ENCODE results near the gene CDC42EP5. TPM values are rescaled to one million over a fixed set of nuclear protein-coding genes. Genes with fewer than 3 reads are reported as not detected.

CDC42EP5 gene
- polyA plus RNA-seq, 1 of the 3 experiments (the other 2 are of a cell fraction): 13.5 TPM

DNA sequence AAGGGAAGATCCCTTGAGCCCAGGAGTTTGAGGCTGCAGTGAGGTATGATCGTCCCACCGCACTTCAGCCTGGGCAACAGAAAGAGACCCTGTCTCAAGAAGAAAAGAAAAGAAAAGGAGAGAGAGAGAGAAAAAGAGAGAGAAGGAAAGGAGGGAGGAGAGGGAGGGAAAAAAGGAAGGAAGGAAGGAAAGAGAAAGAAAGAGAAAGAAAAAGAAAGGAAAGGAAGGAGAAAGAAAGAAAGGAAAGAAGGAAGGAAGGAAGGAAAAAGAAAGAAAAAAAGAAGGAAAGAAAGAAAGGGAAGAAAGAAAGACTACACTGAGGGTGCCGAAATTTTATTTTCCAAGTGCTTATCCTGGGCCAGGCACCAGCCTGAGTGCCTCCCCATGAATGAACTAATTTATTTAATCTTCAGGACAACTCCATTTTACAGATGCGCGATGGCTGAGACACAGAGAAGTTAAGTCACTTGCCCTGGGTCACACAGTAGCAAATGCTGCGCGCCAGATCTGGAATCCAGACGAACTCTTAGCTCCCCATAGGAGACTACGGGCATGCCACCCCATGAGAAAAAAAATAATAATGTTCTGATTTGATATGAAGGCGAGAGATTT is 2.7 kb downstream of the CDC42EP5 start:
- no peak for TF ChIP-seq SMC3 (IDR thresholded peaks at IDR 0.05; ENCODE audit: low read depth, low read length)
- no peak for TF ChIP-seq GATA2 (CRISPR knock-in tag; IDR thresholded peaks at IDR 0.05)
- TF ChIP-seq SIN3A (IDR thresholded peaks at IDR 0.05; ENCODE audit: borderline replicate concordance, low read depth, low read length): no peak
- TF ChIP-seq NFIC (IDR thresholded peaks at IDR 0.05; ENCODE audit: borderline replicate concordance): no peak
- no peak for TF ChIP-seq YY1 (IDR thresholded peaks at IDR 0.05; ENCODE audit: low read depth)
- TF ChIP-seq EP300 (IDR thresholded peaks at IDR 0.05; ENCODE audit: borderline replicate concordance in 1 of 2, low read depth in 1 of 2, low read length in 1 of 2): no peak
- no peak for TF ChIP-seq ZBTB33 (IDR thresholded peaks at IDR 0.05; ENCODE audit: borderline replicate concordance, low read depth)
- TF ChIP-seq, protein P1, sequence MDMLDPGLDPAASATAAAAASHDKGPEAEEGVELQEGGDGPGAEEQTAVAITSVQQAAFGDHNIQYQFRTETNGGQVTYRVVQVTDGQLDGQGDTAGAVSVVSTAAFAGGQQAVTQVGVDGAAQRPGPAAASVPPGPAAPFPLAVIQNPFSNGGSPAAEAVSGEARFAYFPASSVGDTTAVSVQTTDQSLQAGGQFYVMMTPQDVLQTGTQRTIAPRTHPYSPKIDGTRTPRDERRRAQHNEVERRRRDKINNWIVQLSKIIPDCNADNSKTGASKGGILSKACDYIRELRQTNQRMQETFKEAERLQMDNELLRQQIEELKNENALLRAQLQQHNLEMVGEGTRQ (IDR thresholded peaks at IDR 0.05; ENCODE audit: borderline replicate concordance, low read depth, low read length): no peak
- no peak for TF ChIP-seq ELF1 (IDR thresholded peaks at IDR 0.05)
- no peak for TF ChIP-seq JUND (IDR thresholded peaks at IDR 0.05)
- TF ChIP-seq CHD2 (IDR thresholded peaks at IDR 0.05; ENCODE audit: low read length, partially characterized antibody): no peak
- TF ChIP-seq, protein P2, sequence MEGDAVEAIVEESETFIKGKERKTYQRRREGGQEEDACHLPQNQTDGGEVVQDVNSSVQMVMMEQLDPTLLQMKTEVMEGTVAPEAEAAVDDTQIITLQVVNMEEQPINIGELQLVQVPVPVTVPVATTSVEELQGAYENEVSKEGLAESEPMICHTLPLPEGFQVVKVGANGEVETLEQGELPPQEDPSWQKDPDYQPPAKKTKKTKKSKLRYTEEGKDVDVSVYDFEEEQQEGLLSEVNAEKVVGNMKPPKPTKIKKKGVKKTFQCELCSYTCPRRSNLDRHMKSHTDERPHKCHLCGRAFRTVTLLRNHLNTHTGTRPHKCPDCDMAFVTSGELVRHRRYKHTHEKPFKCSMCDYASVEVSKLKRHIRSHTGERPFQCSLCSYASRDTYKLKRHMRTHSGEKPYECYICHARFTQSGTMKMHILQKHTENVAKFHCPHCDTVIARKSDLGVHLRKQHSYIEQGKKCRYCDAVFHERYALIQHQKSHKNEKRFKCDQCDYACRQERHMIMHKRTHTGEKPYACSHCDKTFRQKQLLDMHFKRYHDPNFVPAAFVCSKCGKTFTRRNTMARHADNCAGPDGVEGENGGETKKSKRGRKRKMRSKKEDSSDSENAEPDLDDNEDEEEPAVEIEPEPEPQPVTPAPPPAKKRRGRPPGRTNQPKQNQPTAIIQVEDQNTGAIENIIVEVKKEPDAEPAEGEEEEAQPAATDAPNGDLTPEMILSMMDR (IDR thresholded peaks at IDR 0.05): no peak
- TF ChIP-seq USF1 (IDR thresholded peaks at IDR 0.05; ENCODE audit: borderline replicate concordance, low read depth): no peak
- TF ChIP-seq RAD21 (IDR thresholded peaks at IDR 0.05; ENCODE audit: low read length): no peak
- TF ChIP-seq FOXM1 (IDR thresholded peaks at IDR 0.05; ENCODE audit: low read depth): no peak
- TF ChIP-seq FOSL2 (IDR thresholded peaks at IDR 0.05; ENCODE audit: borderline replicate concordance, low read depth): no peak
- TF ChIP-seq, protein P3, sequence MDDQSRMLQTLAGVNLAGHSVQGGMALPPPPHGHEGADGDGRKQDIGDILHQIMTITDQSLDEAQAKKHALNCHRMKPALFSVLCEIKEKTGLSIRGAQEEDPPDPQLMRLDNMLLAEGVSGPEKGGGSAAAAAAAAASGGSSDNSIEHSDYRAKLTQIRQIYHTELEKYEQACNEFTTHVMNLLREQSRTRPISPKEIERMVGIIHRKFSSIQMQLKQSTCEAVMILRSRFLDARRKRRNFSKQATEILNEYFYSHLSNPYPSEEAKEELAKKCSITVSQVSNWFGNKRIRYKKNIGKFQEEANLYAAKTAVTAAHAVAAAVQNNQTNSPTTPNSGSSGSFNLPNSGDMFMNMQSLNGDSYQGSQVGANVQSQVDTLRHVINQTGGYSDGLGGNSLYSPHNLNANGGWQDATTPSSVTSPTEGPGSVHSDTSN (IDR thresholded peaks at IDR 0.05): no peak
- no peak for TF ChIP-seq NRF1 (IDR thresholded peaks at IDR 0.05; ENCODE audit: low read depth, low read length)
- TF ChIP-seq RCOR1 (IDR thresholded peaks at IDR 0.05; ENCODE audit: low read length): no peak
- TF ChIP-seq FOXJ3 (CRISPR knock-in tag; IDR thresholded peaks at IDR 0.05): no peak
- H2AFZ ChIP-seq (ENCODE audit: low read depth): no peak overlapping the region
- H3K9ac ChIP-seq: no peak overlapping the region
- H3K9me2 ChIP-seq: no peaks in the 10 kb centered on the region
- no peaks in the 10 kb centered on the region for H3K9me3 ChIP-seq
- H3K36me3 ChIP-seq (replicated peaks in 1 of 2; ENCODE audit: control insufficient read depth in 1 of 2, insufficient read depth in 2 of 2, low read length in 1 of 2): no peaks in the 10 kb centered on the region
- ChIA-PET CTCF (interaction anchor here (0.9 to 2.6 kb wide), 3 partner anchors 8 to 25 kb away, joined by 3 to 13 read pairs (median 8); no protein-coding TSS in a partner anchor), POLR2A (no interaction called here)
- H4K20me1 ChIP-seq (ENCODE audit: insufficient read depth): no peaks in the 10 kb centered on the region
- H3K79me2 ChIP-seq (ENCODE audit: insufficient read depth): no peaks in the 10 kb centered on the region
- H3K27me3 ChIP-seq (ENCODE audit: insufficient read depth): peaks cover 12% of the 10 kb centered on the region; the same call in 1 of the 2 replicates
- H3K27ac ChIP-seq (ENCODE audit: low read depth in 2 of 2, low read length in 1 of 2): no peak overlapping the region
- peaks cover 20% of the 10 kb centered on the region for H3F3A ChIP-seq (replicated peaks; ENCODE audit: insufficient read depth)
- H3K4me3 ChIP-seq (ENCODE audit: low read depth in 2 of 2, low read length in 1 of 2): no peak overlapping the region
- 61% methylated on average over 10 of the region's 10 CpGs for WGBS (ENCODE audit: low lambda C conversion rate)
- no peak for DNase-seq
- H3K4me1 ChIP-seq (ENCODE audit: control insufficient read depth in 1 of 2, insufficient read depth in 2 of 2, low read depth in 1 of 2, low read length in 1 of 2): no peaks in the 10 kb centered on the region; a peak in 1 of 4 replicates
- H3K4me2 ChIP-seq: peak overlapping the region; percentile 76
